PC-9 (cell line): ENCODE data around the gene WNT10A. TPM values are rescaled to one million over a fixed set of nuclear protein-coding genes. Genes with fewer than 3 reads are reported as not detected.
A peak's percentile ranks its signal among the peaks of the same experiment; 100 is the strongest.

Source experiments
- BruUV-seq: library from RNA; stranded (reverse); fragments of 400-500 nt; replicated peaks from 2 replicates; lab custom pipeline; 2021; lab: Mats Ljungman, UMichigan
- CTCF ChIA-PET: fragments of 300-600 bp; sonication (Branson Sonifier 250); formaldehyde crosslinking; loops from one replicate; lab custom pipeline; 2022; ENCODE audit warnings: antibody characterized with exemption; lab: Charles Lee
- POLR2A ChIA-PET: fragments of 300-600 bp; sonication (Branson Sonifier 250); formaldehyde crosslinking; loops from one replicate; lab custom pipeline; 2022; ENCODE audit warnings: antibody characterized with exemption; ENCODE audit not compliant: unreplicated experiment; lab: Charles Lee
- DNase-seq, 2 experiments: peaks; one replicate each; pipeline versions ENCODE4 v3.0.0 to v3.0.0-alpha.2; 2015 to 2022; ENCODE audit warnings: mixed read lengths in 1 of 2
- H2AFZ ChIP-seq: fragments of 200-600 bp; sonication (generic); 2 replicates; pipeline ENCODE4 v1.8.1; 2017; ENCODE audit warnings: antibody characterized with exemption
- H3F3A ChIP-seq: fragments of 200-600 bp; sonication (generic); 2 replicates; pipeline ENCODE4 v1.8.1; 2017; ENCODE audit warnings: antibody characterized with exemption, mild to moderate bottlenecking, low read depth; ENCODE audit not compliant: insufficient read depth
- H3K27ac ChIP-seq: fragments of 200-600 bp; sonication (generic); 2 replicates; pipeline ENCODE4 v1.6.1; 2016; ENCODE audit warnings: mixed run types
- H3K27me3 ChIP-seq: fragments of 200-600 bp; sonication (generic); 2 replicates; pipeline ENCODE4 v1.6.1; 2016; ENCODE audit warnings: low read depth, mixed run types; ENCODE audit not compliant: insufficient read depth
- H3K36me3 ChIP-seq: fragments of 200-600 bp; sonication (generic); 2 replicates; pipeline ENCODE4 v1.6.1; 2016; ENCODE audit warnings: low read depth, mixed run types
- H3K4me1 ChIP-seq: fragments of 200-600 bp; sonication (generic); replicated peaks from 2 replicates; pipeline ENCODE4 v1.6.1; 2016; ENCODE audit warnings: mixed run types; ENCODE audit not compliant: insufficient read depth
- H3K4me2 ChIP-seq: fragments of 200-600 bp; sonication (generic); 2 replicates; pipeline ENCODE4 v1.6.1; 2017; ENCODE audit warnings: mixed run types
- H3K4me3 ChIP-seq: fragments of 200-600 bp; sonication (generic); 2 replicates; pipeline ENCODE4 v1.6.1; 2016; ENCODE audit warnings: mixed run types
- H3K79me2 ChIP-seq: fragments of 200-600 bp; sonication (generic); 2 replicates; pipeline ENCODE4 v1.6.1; 2017; ENCODE audit warnings: low read depth, mixed run types
- H3K9me2 ChIP-seq: fragments of 200-600 bp; sonication (generic); 2 replicates; pipeline ENCODE4 v1.8.1; 2017; ENCODE audit warnings: mild to moderate bottlenecking; ENCODE audit not compliant: insufficient read depth
- H3K9me3 ChIP-seq: fragments of 200-600 bp; sonication (generic); 2 replicates; pipeline ENCODE4 v1.8.1; 2016; ENCODE audit warnings: low read depth; ENCODE audit not compliant: insufficient read depth
- H4K20me1 ChIP-seq: fragments of 200-600 bp; sonication (generic); 2 replicates; pipeline ENCODE4 v1.8.1; 2017; ENCODE audit not compliant: insufficient read depth
- EZH2 ChIP-seq: fragments of 200-600 bp; sonication (generic); IDR thresholded peaks from 2 replicates; pipeline ENCODE4 v1.8.0; 2017; ENCODE audit warnings: antibody characterized with exemption, low read depth
- intact Hi-C: fragments of 100-400 bp; cut with micrococcal nuclease; formaldehyde crosslinking; loops from one replicate; pipeline ENCODE4 v1.10.0; 2022; ENCODE audit not compliant: unreplicated experiment
- total RNA-seq: library from RNA; stranded (reverse); gene quantifications from 2 replicates; pipeline ENCODE4 v1.2.3, GENCODE V29; 2021
- TF ChIP-seq, protein P1 (sequence below): fragments of 200-600 bp; sonication (generic); conservative IDR thresholded peaks from 2 replicates; pipeline ENCODE4 v1.6.1; 2017; ENCODE audit warnings: mixed run types, antibody characterized with exemption, mild to moderate bottlenecking, moderate library complexity

The WNT10A gene
- total RNA-seq, 1 experiment from 2014 or later, result 1.2 TPM

DNA sequence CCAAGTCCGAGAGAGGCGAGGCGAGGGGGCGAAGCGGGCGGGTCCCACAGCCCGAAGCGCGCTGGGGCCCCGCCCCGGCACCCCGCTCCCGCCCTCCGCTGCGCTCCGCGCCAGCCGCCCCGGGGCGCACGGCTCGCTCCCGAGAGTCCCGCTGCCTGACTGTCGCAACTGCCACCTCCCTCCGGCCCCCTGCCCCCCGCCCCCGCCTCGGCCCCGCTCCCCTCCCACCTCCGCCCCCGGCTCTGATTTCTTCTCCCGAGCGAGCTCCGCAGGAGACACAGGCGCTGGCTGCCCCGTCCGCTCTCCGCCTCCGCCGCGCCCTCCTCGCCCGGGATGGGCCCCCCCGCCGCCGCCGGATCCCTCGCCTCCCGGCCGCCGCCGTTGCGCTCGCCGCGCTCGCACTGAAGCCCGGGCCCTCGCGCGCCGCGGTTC, 21.1 kb upstream of the WNT10A start, which contains the start of gene WNT6:
Gene WNT6 (plus strand): TSS at position 250 of the 432 bp plus-strand sequence. CDS start 233 bp downstream, outside the sequence.
- CTCF ChIA-PET, result no interaction called here
- POLR2A ChIA-PET, result interaction anchor here (0.5 kb wide), 1 partner anchor 737 kb away, joined by 3 read pairs; no protein-coding TSS in a partner anchor
- H3F3A ChIP-seq, result peaks cover 10% of the 10 kb centered on the region; the same call in 1 of the 2 replicates
- peaks cover 15% of the 10 kb centered on the region for H3K4me1 ChIP-seq
- H2AFZ ChIP-seq, result peak within 1 kb of the TSS; percentile 78; the same call in 1 of the 2 replicates
- no peak within 1 kb of the TSS for H3K27ac ChIP-seq
- H3K36me3 ChIP-seq, result no peaks in the 10 kb centered on the region
- peak within 1 kb of the TSS; percentile 61 for H3K4me3 ChIP-seq
- TF ChIP-seq, protein P1, sequence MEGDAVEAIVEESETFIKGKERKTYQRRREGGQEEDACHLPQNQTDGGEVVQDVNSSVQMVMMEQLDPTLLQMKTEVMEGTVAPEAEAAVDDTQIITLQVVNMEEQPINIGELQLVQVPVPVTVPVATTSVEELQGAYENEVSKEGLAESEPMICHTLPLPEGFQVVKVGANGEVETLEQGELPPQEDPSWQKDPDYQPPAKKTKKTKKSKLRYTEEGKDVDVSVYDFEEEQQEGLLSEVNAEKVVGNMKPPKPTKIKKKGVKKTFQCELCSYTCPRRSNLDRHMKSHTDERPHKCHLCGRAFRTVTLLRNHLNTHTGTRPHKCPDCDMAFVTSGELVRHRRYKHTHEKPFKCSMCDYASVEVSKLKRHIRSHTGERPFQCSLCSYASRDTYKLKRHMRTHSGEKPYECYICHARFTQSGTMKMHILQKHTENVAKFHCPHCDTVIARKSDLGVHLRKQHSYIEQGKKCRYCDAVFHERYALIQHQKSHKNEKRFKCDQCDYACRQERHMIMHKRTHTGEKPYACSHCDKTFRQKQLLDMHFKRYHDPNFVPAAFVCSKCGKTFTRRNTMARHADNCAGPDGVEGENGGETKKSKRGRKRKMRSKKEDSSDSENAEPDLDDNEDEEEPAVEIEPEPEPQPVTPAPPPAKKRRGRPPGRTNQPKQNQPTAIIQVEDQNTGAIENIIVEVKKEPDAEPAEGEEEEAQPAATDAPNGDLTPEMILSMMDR, result no peak
- TF ChIP-seq EZH2, result no peak
- peak within 1 kb of the TSS; percentile 78 for H3K4me2 ChIP-seq
- intact Hi-C loops, result no loop called here
- H3K79me2 ChIP-seq, result 0 out of 2 replicates have a peak, but pooled peaks cover 3% of the 10 kb centered on the region
- peaks cover 13% of the 10 kb centered on the region; the same call in 1 of the 2 replicates for H3K27me3 ChIP-seq
- no peaks in the 10 kb centered on the region for H3K9me3 ChIP-seq
- DNase-seq, result peak in 1 of 2 experiments; percentile 37
- H3K9me2 ChIP-seq, result no peaks in the 10 kb centered on the region
- H4K20me1 ChIP-seq, result no peaks in the 10 kb centered on the region
- BruUV-seq, result no TSS peak

DNA sequence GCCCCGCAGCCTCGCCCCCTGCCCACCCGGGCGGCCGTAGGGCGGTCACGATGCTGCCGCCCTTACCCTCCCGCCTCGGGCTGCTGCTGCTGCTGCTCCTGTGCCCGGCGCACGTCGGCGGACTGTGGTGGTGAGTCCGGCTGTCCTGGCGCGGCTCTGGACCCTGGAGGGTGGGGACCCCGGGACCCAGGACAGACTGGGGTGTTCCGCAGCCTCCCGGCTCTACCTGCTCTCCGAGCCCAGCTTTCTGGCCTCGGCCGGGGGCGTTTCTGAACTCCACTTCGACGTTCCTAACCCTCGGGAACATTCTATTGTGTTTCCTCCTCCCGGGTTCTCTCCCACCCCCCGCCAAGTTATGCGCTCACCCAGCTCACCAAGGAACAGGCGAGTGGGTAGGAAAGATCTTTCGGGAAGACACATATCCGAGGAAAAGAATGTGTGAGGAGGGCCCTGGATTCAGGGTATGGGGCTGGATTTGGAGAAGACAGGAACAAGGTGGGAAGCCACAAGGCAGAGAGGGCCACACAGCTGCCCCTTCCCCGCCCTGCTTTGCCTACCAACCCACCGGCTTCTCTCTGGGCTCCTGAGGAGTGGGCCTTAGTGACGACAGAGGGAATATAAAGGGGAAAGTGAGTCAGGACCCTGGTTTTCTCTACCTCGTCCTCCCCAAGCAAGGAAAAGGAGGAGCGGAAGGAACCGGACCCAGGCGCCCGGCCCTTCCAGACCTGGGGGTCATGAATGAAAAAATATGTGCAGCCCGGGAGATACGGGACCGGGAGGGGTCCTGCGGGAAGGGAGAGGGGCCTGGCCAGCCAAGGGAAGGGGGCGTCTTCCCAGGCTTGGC, 20.4 kb upstream of the WNT10A start:
- H3K79me2 ChIP-seq, result 0 out of 2 replicates have a peak, but pooled peaks cover 3% of the 10 kb centered on the region
- POLR2A ChIA-PET, result interaction anchor here (0.6 kb wide), 1 partner anchor 538 kb away, joined by 3 read pairs; no protein-coding TSS in a partner anchor
- H3K4me3 ChIP-seq, result peak overlapping the region; percentile 61
- peak overlapping the region; percentile 78; the same call in 1 of the 2 replicates for H2AFZ ChIP-seq
- CTCF ChIA-PET, result interaction anchor here (0.7 kb wide), 1 partner anchor 16 kb away, joined by 3 read pairs; no protein-coding TSS in a partner anchor
- no peak overlapping the region for H3K27ac ChIP-seq
- H3K9me3 ChIP-seq, result no peaks in the 10 kb centered on the region
- H3K27me3 ChIP-seq, result peaks cover 13% of the 10 kb centered on the region; the same call in 1 of the 2 replicates
- H3K36me3 ChIP-seq, result no peaks in the 10 kb centered on the region
- DNase-seq, result no peak
- H3F3A ChIP-seq, result 0 out of 2 replicates have a peak, but pooled peaks cover 9% of the 10 kb centered on the region
- H3K4me1 ChIP-seq, result peaks cover 15% of the 10 kb centered on the region
- TF ChIP-seq EZH2, result no peak
- TF ChIP-seq, protein P1, result no peak
- no peaks in the 10 kb centered on the region for H4K20me1 ChIP-seq
- H3K9me2 ChIP-seq, result no peaks in the 10 kb centered on the region
- BruUV-seq, result no TSS peak
- intact Hi-C loops, result no loop called here
- H3K4me2 ChIP-seq, result peak overlapping the region; percentile 78

DNA sequence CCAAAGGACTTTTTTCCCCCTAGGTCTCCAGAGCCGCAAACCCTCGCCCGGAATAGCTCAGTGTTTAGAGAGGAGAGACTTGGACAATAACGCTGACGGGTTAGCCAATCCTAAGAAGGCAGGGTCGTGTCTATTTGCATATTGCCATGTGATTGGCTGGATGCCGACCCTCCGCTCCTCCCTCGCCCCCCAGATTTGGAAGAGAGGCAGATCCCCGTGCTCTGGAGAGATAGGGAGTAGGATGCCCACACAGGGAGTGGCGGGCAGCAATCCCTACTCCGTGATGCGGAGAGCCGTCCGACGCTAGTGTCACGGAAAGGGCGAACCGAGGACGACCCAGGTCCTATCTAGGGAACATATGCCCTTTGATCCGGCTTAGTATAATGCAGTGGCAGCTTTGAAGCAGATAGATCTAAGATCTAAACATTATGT, 19.7 kb upstream of the WNT10A start:
- H2AFZ ChIP-seq, result no peak overlapping the region
- H3K27me3 ChIP-seq, result peaks cover 13% of the 10 kb centered on the region; the same call in 1 of the 2 replicates
- H3K4me1 ChIP-seq, result peaks cover 15% of the 10 kb centered on the region
- H4K20me1 ChIP-seq, result no peaks in the 10 kb centered on the region
- no TSS peak for BruUV-seq
- no peak overlapping the region for H3K27ac ChIP-seq
- no peaks in the 10 kb centered on the region for H3K9me2 ChIP-seq
- H3K9me3 ChIP-seq, result no peaks in the 10 kb centered on the region
- no peak overlapping the region for H3K4me3 ChIP-seq
- H3K79me2 ChIP-seq, result 0 out of 2 replicates have a peak, but pooled peaks cover 3% of the 10 kb centered on the region
- intact Hi-C loops, result no loop called here
- POLR2A ChIA-PET, result interaction anchor here (0.6 kb wide), 1 partner anchor 538 kb away, joined by 3 read pairs; no protein-coding TSS in a partner anchor
- DNase-seq, result no peak
- H3F3A ChIP-seq, result 0 out of 2 replicates have a peak, but pooled peaks cover 9% of the 10 kb centered on the region
- TF ChIP-seq EZH2, result no peak
- TF ChIP-seq, protein P1, result no peak
- H3K36me3 ChIP-seq, result no peaks in the 10 kb centered on the region
- no peak overlapping the region for H3K4me2 ChIP-seq
- CTCF ChIA-PET, result interaction anchor here (0.7 kb wide), 1 partner anchor 15 kb away, joined by 3 read pairs; no protein-coding TSS in a partner anchor
